MM.1S (cell line): ENCODE measurements around the gene HNRNPC.
"Not testable (repeated sequence)": the region's sequence is repeated elsewhere in the genome, so short reads cannot be mapped to it uniquely, and the experiment has no call there.

Experiments used
- DNase-seq: peaks from one replicate; pipeline ENCODE4 v3.0.0-alpha.2; 2015
- H2AFZ ChIP-seq: fragments of 300-600 bp; sonication (generic); 2 replicates; pipeline ENCODE4 v1.6.0; 2016; ENCODE audit warnings: antibody characterized with exemption, low read length
- H3F3A ChIP-seq: fragments of 300-600 bp; sonication (generic); 2 replicates; pipeline ENCODE4 v1.6.1; 2016; ENCODE audit warnings: mild to moderate bottlenecking, antibody characterized with exemption, low read length, moderate library complexity, mixed read lengths; ENCODE audit not compliant: insufficient read depth
- H3K27ac ChIP-seq: fragments of 300-600 bp; sonication (generic); 2 replicates; pipeline ENCODE4 v1.5.1; 2016; ENCODE audit warnings: mild to moderate bottlenecking, low read length
- H3K27me3 ChIP-seq: fragments of 300-600 bp; sonication (generic); replicated peaks from 2 replicates; pipeline ENCODE4 v1.6.0; 2016; ENCODE audit warnings: low read length; ENCODE audit not compliant: insufficient read depth
- H3K36me3 ChIP-seq: fragments of 300-600 bp; sonication (generic); replicated peaks from 2 replicates; pipeline ENCODE4 v1.6.1; 2016; ENCODE audit warnings: mild to moderate bottlenecking, low read length, mixed read lengths; ENCODE audit not compliant: insufficient read depth
- H3K4me1 ChIP-seq: fragments of 300-600 bp; sonication (generic); 2 replicates; pipeline ENCODE4 v1.6.1; 2016; ENCODE audit warnings: low read length, mixed read lengths
- H3K4me2 ChIP-seq: fragments of 300-600 bp; sonication (generic); 2 replicates; pipeline ENCODE4 v1.6.0; 2016; ENCODE audit warnings: low read depth, low read length
- H3K4me3 ChIP-seq: fragments of 300-600 bp; sonication (generic); 2 replicates; pipeline ENCODE4 v1.5.1; 2016; ENCODE audit warnings: low read length, mixed read lengths
- H3K79me2 ChIP-seq: fragments of 300-600 bp; sonication (generic); 2 replicates; pipeline ENCODE4 v1.6.1; 2016; ENCODE audit warnings: mixed run types, low read length, mixed read lengths
- H3K9ac ChIP-seq: fragments of 300-600 bp; sonication (generic); 2 replicates; pipeline ENCODE4 v1.6.1; 2016; ENCODE audit warnings: low read length, mixed read lengths
- H3K9me2 ChIP-seq: fragments of 300-600 bp; sonication (generic); replicated peaks from 2 replicates; pipeline ENCODE4 v1.6.1; 2016; ENCODE audit warnings: mild to moderate bottlenecking, low read length, mixed read lengths; ENCODE audit not compliant: insufficient read depth
- H3K9me3 ChIP-seq: fragments of 300-600 bp; sonication (generic); replicated peaks from 2 replicates; pipeline ENCODE4 v1.6.1; 2016; ENCODE audit warnings: mild to moderate bottlenecking, low read length, mixed read lengths; ENCODE audit not compliant: insufficient read depth
- H4K20me1 ChIP-seq: fragments of 300-600 bp; sonication (generic); 2 replicates; pipeline ENCODE4 v1.6.1; 2016; ENCODE audit warnings: mild to moderate bottlenecking, low read length, moderate library complexity, mixed read lengths; ENCODE audit not compliant: insufficient read depth
- EZH2 ChIP-seq: fragments of 300-600 bp; sonication (generic); optimal IDR thresholded peaks from 2 replicates; pipeline ENCODE3; 2017; ENCODE audit warnings: low read depth, mild to moderate bottlenecking, antibody characterized with exemption, low read length, mixed read lengths
- EZH2phosphoT487 ChIP-seq: fragments of 300-600 bp; sonication (generic); IDR thresholded peaks from 2 replicates; pipeline ENCODE4 v1.6.1; 2018; ENCODE audit warnings: antibody characterized with exemption, low read length
- TF ChIP-seq, protein P1 (sequence below): fragments of 300-600 bp; sonication (generic); IDR thresholded peaks from 2 replicates; pipeline ENCODE4 v1.5.1; 2016; ENCODE audit warnings: antibody characterized with exemption, low read length, mixed read lengths

The HNRNPC gene

GRCh38 chr14:21257394-21257909, 11.8 kb downstream of the HNRNPC start:
- Histone ChIP-seq H3K79me2 (peaks cover 95% of the 10 kb centered on the region), H2AFZ (no peak overlapping the region), H3K4me3 (no peak overlapping the region), H3F3A (peaks cover 3% of the 10 kb centered on the region; the same call in 1 of the 2 replicates), H3K27ac (no peak overlapping the region), H3K9me3 (no peaks in the 10 kb centered on the region), H3K27me3 (no peaks in the 10 kb centered on the region), H3K36me3 (peaks cover 3% of the 10 kb centered on the region), H3K4me2 (no peak overlapping the region), H3K9me2 (no peaks in the 10 kb centered on the region), H3K4me1 (peaks cover 3% of the 10 kb centered on the region), H3K9ac (no peak overlapping the region), H4K20me1 (peaks cover 70% of the 10 kb centered on the region)
- DNase-seq: no peak
- no peak for TF ChIP-seq EZH2phosphoT487
- no peak for TF ChIP-seq EZH2
- TF ChIP-seq, protein P1, sequence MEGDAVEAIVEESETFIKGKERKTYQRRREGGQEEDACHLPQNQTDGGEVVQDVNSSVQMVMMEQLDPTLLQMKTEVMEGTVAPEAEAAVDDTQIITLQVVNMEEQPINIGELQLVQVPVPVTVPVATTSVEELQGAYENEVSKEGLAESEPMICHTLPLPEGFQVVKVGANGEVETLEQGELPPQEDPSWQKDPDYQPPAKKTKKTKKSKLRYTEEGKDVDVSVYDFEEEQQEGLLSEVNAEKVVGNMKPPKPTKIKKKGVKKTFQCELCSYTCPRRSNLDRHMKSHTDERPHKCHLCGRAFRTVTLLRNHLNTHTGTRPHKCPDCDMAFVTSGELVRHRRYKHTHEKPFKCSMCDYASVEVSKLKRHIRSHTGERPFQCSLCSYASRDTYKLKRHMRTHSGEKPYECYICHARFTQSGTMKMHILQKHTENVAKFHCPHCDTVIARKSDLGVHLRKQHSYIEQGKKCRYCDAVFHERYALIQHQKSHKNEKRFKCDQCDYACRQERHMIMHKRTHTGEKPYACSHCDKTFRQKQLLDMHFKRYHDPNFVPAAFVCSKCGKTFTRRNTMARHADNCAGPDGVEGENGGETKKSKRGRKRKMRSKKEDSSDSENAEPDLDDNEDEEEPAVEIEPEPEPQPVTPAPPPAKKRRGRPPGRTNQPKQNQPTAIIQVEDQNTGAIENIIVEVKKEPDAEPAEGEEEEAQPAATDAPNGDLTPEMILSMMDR: no peak

- H3K9ac ChIP-seq: no peak overlapping the region
- DNase-seq: no peak
- TF ChIP-seq EZH2phosphoT487 (no peak), EZH2 (no peak)
- TF ChIP-seq, protein P1: no peak
- no peak overlapping the region for H3K27ac ChIP-seq
- peaks cover 3% of the 10 kb centered on the region; the same call in 1 of the 2 replicates for H3F3A ChIP-seq
- H3K4me2 ChIP-seq: no peak overlapping the region
- H3K79me2 ChIP-seq: peaks cover 95% of the 10 kb centered on the region
- no peaks in the 10 kb centered on the region for H3K9me2 ChIP-seq
- no peak overlapping the region for H2AFZ ChIP-seq
- no peak overlapping the region for H3K4me3 ChIP-seq
- no peaks in the 10 kb centered on the region for H3K27me3 ChIP-seq
- no peaks in the 10 kb centered on the region; the same call in 1 of the 2 replicates for H3K36me3 ChIP-seq
- peaks cover 67% of the 10 kb centered on the region for H4K20me1 ChIP-seq
- no peaks in the 10 kb centered on the region for H3K4me1 ChIP-seq
- no peaks in the 10 kb centered on the region for H3K9me3 ChIP-seq
Measured at GRCh38 chr14:21256539-21257393, 12.5 kb downstream of the HNRNPC start.

- H4K20me1 ChIP-seq: peaks cover 60% of the 10 kb centered on the region
- H3K4me3 ChIP-seq, H3K27me3 ChIP-seq, H3F3A ChIP-seq, H3K36me3 ChIP-seq, DNase-seq, H3K9me3 ChIP-seq, H3K9me2 ChIP-seq, H3K4me2 ChIP-seq, H3K4me1 ChIP-seq, H3K9ac ChIP-seq, H3K27ac ChIP-seq, H2AFZ ChIP-seq: not testable (repeated sequence)
- peaks cover 95% of the 10 kb centered on the region for H3K79me2 ChIP-seq
Measured at GRCh38 chr14:21256102-21256447, 13.2 kb downstream of the HNRNPC start.
